ENCODE data around the gene CDH2.

- no peak for TF ChIP-seq POLR2A (IDR thresholded peaks at IDR 0.05)
- TF ChIP-seq CTCF (IDR thresholded peaks at IDR 0.05), result no peak
Measured at GRCh38 chr18:28080876-28081300, 96.0 kb downstream of the CDH2 start.

Data from prostate gland (tissue), 2 donors.